KOPT-K1 (cell line): ENCODE data around the gene DIAPH3.

Experiments
- H3K27ac ChIP-seq: fragments of 200-600 bp; sonication (generic); 2 replicates; pipeline ENCODE4 v1.5.1; 2016; ENCODE audit warnings: antibody characterized with exemption, mild to moderate bottlenecking, low read depth, low read length; ENCODE audit not compliant: poor library complexity, severe bottlenecking
- H3K36me3 ChIP-seq: fragments of 200-600 bp; sonication (generic); 2 replicates; pipeline ENCODE4 v1.5.1; 2017; ENCODE audit warnings: antibody characterized with exemption, mild to moderate bottlenecking, low read length, moderate library complexity; ENCODE audit not compliant: insufficient read depth
- H3K9me3 ChIP-seq: fragments of 200-600 bp; sonication (generic); 2 replicates; pipeline ENCODE4 v1.5.1; 2017; ENCODE audit warnings: antibody characterized with exemption, low read length, mild to moderate bottlenecking; ENCODE audit not compliant: insufficient read depth, poor library complexity, severe bottlenecking

Gene DIAPH3

DNA sequence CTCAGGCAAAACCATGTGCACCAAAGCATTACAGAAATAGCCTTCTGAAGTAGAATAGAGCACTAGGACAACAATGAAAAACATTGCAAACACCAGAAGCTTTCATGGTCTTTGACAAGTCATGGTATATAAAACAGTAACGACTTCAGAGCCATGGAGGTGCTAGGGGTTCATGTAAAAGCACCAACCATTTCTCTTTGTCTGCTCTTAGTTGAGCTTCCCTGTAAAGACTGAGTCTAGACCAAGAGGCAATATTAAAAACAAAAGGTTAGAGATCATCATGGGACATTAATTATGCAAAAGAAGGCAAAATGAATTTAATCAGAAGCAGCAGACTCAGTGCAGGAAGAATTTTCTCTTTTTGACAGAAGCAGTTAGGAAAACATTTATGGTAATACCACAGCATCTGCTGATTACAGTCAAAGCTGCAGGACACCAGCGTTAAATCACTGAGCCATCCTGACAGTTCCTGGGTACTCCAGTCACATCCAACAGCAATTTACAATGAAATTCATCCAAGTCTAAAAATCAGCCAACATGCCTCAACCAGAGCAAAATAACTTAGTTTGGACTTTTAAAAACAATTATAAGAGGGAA lies 476.8 kb downstream of the DIAPH3 start:
- no peaks in the 10 kb centered on the region for H3K36me3 ChIP-seq
- H3K9me3 ChIP-seq: no peaks in the 10 kb centered on the region
- H3K27ac ChIP-seq: no peak overlapping the region

GRCh38 chr13:59684105-59684504 lies 479.6 kb downstream of the DIAPH3 start:
- Histone ChIP-seq H3K9me3 (no peaks in the 10 kb centered on the region), H3K36me3 (no peaks in the 10 kb centered on the region), H3K27ac (no peak overlapping the region)

- no peaks in the 10 kb centered on the region for H3K36me3 ChIP-seq
- no peak overlapping the region for H3K27ac ChIP-seq
- no peaks in the 10 kb centered on the region for H3K9me3 ChIP-seq
These were observed 482.0 kb downstream of the DIAPH3 start for GRCh38 chr13:59681636-59682311.

- H3K27ac ChIP-seq: no peak overlapping the region
- H3K36me3 ChIP-seq: no peaks in the 10 kb centered on the region
- no peaks in the 10 kb centered on the region for H3K9me3 ChIP-seq
These were observed 483.2 kb downstream of the DIAPH3 start for GRCh38 chr13:59680429-59681024.

DNA sequence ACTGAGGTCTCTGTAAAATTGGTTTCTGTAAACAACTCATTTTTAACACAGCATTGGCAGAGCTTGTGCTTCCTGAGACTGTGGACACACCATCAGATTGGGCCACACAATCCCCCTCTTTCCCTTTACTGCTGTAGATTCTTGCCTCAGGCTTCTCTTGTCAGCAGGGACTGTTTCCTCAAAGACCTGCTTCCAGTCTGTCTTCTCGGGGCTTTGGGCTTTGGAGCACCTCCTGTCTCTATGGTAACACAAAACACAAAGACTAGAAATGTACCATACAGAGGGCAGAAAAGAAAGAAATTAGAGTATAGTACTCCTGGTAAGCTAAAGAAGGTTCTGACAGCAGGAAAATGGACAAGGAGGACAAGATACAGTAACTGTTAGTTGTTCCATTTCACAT lies 484.5 kb downstream of the DIAPH3 start:
- no peaks in the 10 kb centered on the region for H3K36me3 ChIP-seq
- no peaks in the 10 kb centered on the region for H3K9me3 ChIP-seq
- no peak overlapping the region for H3K27ac ChIP-seq

GRCh38 chr13:59677966-59678814 lies 485.5 kb downstream of the DIAPH3 start:
- no peaks in the 10 kb centered on the region for H3K36me3 ChIP-seq
- no peaks in the 10 kb centered on the region for H3K9me3 ChIP-seq
- no peak overlapping the region for H3K27ac ChIP-seq

DNA sequence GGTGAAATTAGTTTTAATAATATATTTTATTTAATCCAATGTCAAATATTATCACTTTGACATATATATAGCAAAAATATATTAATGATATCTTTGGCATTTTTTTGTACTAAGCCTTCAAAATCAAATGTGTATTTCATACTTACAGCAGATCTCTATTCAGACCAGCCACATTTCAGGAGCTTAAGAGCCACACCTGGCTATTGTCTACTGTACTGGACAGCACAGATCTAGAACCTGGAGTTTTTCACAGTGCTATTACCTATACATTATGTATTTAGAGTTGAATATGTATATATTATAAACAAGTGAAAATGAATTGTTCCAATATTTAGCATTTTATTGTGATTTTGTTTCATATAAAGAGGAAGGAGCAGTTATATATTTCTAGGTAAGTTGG lies 486.3 kb downstream of the DIAPH3 start:
- Histone ChIP-seq H3K27ac (no peak overlapping the region), H3K36me3 (no peaks in the 10 kb centered on the region), H3K9me3 (no peaks in the 10 kb centered on the region)

- no peaks in the 10 kb centered on the region for H3K9me3 ChIP-seq
- H3K27ac ChIP-seq: no peak overlapping the region
- H3K36me3 ChIP-seq: no peaks in the 10 kb centered on the region
These were observed 489.1 kb downstream of the DIAPH3 start for GRCh38 chr13:59674616-59675015.

- Histone ChIP-seq H3K27ac (no peak overlapping the region), H3K36me3 (no peaks in the 10 kb centered on the region), H3K9me3 (no peaks in the 10 kb centered on the region)
These were observed 490.4 kb downstream of the DIAPH3 start for GRCh38 chr13:59673286-59673685.

GRCh38 chr13:59672445-59672844 lies 491.3 kb downstream of the DIAPH3 start:
- Histone ChIP-seq H3K27ac (no peak overlapping the region), H3K36me3 (no peaks in the 10 kb centered on the region), H3K9me3 (no peaks in the 10 kb centered on the region)

- Histone ChIP-seq H3K9me3 (no peaks in the 10 kb centered on the region), H3K27ac (no peak overlapping the region), H3K36me3 (no peaks in the 10 kb centered on the region)
These were observed 491.8 kb downstream of the DIAPH3 start for GRCh38 chr13:59671881-59672280.

- Histone ChIP-seq H3K9me3 (no peaks in the 10 kb centered on the region), H3K36me3 (peaks cover 17% of the 10 kb centered on the region; the same call in 1 of the 2 replicates), H3K27ac (no peak overlapping the region)
These were observed 497.2 kb downstream of the DIAPH3 start for GRCh38 chr13:59666504-59666903.

DNA sequence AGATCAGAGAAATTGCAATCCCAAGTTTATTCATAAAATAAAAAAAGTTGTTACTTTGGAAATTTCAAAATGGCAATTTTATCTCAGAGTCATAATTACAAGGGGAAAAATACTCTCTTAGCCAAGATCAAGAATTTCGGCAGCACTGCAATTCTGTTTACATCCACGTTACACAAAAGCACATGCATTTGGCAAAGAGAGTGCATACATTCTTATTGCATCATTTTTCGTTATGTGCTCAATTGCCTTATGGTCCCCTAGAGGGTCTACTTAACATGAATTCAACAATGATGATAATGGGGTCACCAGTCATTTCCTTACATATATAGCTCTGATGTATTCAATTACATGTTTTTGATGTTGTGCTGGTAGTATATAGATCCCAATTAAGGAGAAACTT lies 498.0 kb downstream of the DIAPH3 start:
- Histone ChIP-seq H3K9me3 (no peaks in the 10 kb centered on the region), H3K36me3 (peaks cover 17% of the 10 kb centered on the region; the same call in 1 of the 2 replicates), H3K27ac (no peak overlapping the region)

GRCh38 chr13:59665184-59665583 lies 498.5 kb downstream of the DIAPH3 start:
- Histone ChIP-seq H3K27ac (no peak overlapping the region), H3K36me3 (peaks cover 17% of the 10 kb centered on the region; the same call in 1 of the 2 replicates), H3K9me3 (no peaks in the 10 kb centered on the region)

GRCh38 chr13:59664586-59664985 lies 499.1 kb downstream of the DIAPH3 start:
- Histone ChIP-seq H3K36me3 (peaks cover 17% of the 10 kb centered on the region; the same call in 1 of the 2 replicates), H3K9me3 (no peaks in the 10 kb centered on the region), H3K27ac (no peak overlapping the region)
